Measurements from ENCODE around the gene CALCOCO1. TPM values are rescaled to one million over a fixed set of nuclear protein-coding genes. Genes with fewer than 3 reads are reported as not detected.

Gene CALCOCO1
- total and polyA plus RNA-seq, 2 of the 13 experiments (the other 11 are each of a cell fraction or from before 2014, with no cell fraction given) = 7.7 to 47.7 TPM

GRCh38 chr12:53675701-53676607 lies 51.3 kb downstream of the CALCOCO1 start, which contains the start of gene ATP5MC2 (continued):
- TF ChIP-seq, protein P1, sequence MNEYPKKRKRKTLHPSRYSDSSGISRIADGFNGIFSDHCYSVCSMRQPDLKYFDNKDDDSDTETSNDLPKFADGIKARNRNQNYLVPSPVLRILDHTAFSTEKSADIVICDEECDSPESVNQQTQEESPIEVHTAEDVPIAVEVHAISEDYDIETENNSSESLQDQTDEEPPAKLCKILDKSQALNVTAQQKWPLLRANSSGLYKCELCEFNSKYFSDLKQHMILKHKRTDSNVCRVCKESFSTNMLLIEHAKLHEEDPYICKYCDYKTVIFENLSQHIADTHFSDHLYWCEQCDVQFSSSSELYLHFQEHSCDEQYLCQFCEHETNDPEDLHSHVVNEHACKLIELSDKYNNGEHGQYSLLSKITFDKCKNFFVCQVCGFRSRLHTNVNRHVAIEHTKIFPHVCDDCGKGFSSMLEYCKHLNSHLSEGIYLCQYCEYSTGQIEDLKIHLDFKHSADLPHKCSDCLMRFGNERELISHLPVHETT (CRISPR knock-in tag; conservative IDR thresholded peaks at IDR 0.05) = no peak; the same call in 1 of the 2 replicates
- TF ChIP-seq HBP1 (CRISPR knock-in tag; IDR thresholded peaks at IDR 0.05; ENCODE audit: low read depth) (peak; percentile 76; the same call in 1 of the 2 replicates), TCF7L2 (IDR thresholded peaks at IDR 0.05; ENCODE audit: low read depth, low read length) (no peak), LBX2 (CRISPR knock-in tag; IDR thresholded peaks at IDR 0.05; ENCODE audit: borderline replicate concordance) (peak; percentile 98), U2AF1 (optimal IDR thresholded peaks at IDR 0.05; ENCODE audit: low read depth, low read length) (peak; percentile 77), ZGPAT (CRISPR knock-in tag; IDR thresholded peaks at IDR 0.05) (peak; percentile 96), ZNF10 (CRISPR knock-in tag; IDR thresholded peaks at IDR 0.05; ENCODE audit: borderline replicate concordance, low read depth) (no peak), DRAP1 (CRISPR knock-in tag; IDR thresholded peaks at IDR 0.05) (peak; percentile 78), NFKB2 (CRISPR knock-in tag; IDR thresholded peaks at IDR 0.05; ENCODE audit: borderline replicate concordance) (peak; percentile 91; the same call in 1 of the 2 replicates), HNRNPUL1 (IDR thresholded peaks at IDR 0.05; ENCODE audit: low read depth, low read length) (no peak), NCOA2 (CRISPR knock-in tag; IDR thresholded peaks at IDR 0.05) (peak; percentile 48; the same call in 1 of the 2 replicates), HDAC2 (CRISPR knock-in tag; IDR thresholded peaks at IDR 0.05) (peak; percentile 90), FOXP1 (IDR thresholded peaks at IDR 0.05) (no peak), FOXP1 (CRISPR knock-in tag; IDR thresholded peaks at IDR 0.05) (no peak), ARNTL (CRISPR knock-in tag; IDR thresholded peaks at IDR 0.05) (peak; percentile 63; the same call in 1 of the 2 replicates), CHD4 (IDR thresholded peaks at IDR 0.05; ENCODE audit: borderline replicate concordance, low read length) (no peak), ZNF207 (IDR thresholded peaks at IDR 0.05; ENCODE audit: borderline replicate concordance) (no peak), GATAD1 (CRISPR knock-in tag; IDR thresholded peaks at IDR 0.05) (peak; percentile 88)
- TF ChIP-seq, protein P2, sequence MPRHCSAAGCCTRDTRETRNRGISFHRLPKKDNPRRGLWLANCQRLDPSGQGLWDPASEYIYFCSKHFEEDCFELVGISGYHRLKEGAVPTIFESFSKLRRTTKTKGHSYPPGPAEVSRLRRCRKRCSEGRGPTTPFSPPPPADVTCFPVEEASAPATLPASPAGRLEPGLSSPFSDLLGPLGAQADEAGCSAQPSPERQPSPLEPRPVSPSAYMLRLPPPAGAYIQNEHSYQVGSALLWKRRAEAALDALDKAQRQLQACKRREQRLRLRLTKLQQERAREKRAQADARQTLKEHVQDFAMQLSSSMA (CRISPR knock-in tag; IDR thresholded peaks at IDR 0.05) = peak; percentile 91; the same call in 1 of the 2 replicates
- TF ChIP-seq, protein P3, sequence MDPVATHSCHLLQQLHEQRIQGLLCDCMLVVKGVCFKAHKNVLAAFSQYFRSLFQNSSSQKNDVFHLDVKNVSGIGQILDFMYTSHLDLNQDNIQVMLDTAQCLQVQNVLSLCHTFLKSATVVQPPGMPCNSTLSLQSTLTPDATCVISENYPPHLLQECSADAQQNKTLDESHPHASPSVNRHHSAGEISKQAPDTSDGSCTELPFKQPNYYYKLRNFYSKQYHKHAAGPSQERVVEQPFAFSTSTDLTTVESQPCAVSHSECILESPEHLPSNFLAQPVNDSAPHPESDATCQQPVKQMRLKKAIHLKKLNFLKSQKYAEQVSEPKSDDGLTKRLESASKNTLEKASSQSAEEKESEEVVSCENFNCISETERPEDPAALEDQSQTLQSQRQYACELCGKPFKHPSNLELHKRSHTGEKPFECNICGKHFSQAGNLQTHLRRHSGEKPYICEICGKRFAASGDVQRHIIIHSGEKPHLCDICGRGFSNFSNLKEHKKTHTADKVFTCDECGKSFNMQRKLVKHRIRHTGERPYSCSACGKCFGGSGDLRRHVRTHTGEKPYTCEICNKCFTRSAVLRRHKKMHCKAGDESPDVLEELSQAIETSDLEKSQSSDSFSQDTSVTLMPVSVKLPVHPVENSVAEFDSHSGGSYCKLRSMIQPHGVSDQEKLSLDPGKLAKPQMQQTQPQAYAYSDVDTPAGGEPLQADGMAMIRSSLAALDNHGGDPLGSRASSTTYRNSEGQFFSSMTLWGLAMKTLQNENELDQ (CRISPR knock-in tag; IDR thresholded peaks at IDR 0.05; ENCODE audit: borderline replicate concordance) = peak; percentile 7; the same call in 1 of the 2 replicates

All from HepG2 (cell line).